Glutamatergic neuron (in vitro differentiated cells): Measurements from ENCODE around the gene ZBTB7C. TPM values are rescaled to one million over a fixed set of nuclear protein-coding genes. Genes with fewer than 3 reads are reported as not detected.

Experiments
- DNase-seq: peaks from one replicate; pipeline ENCODE4 v3.0.0; 2022
- H3K27ac Mint-ChIP-seq: one replicate; pipeline ENCODE4 v1.8.0; 2020; ENCODE audit warnings: mild to moderate bottlenecking, mixed read lengths, inconsistent platforms; ENCODE audit not compliant: unreplicated experiment
- H3K27me3 Mint-ChIP-seq: one replicate; pipeline ENCODE4 v1.8.0; 2020; ENCODE audit warnings: mild to moderate bottlenecking, moderate library complexity, mixed read lengths, inconsistent platforms; ENCODE audit not compliant: unreplicated experiment
- H3K36me3 Mint-ChIP-seq: one replicate; pipeline ENCODE4 v1.8.0; 2020; ENCODE audit warnings: mild to moderate bottlenecking, mixed read lengths, inconsistent platforms; ENCODE audit not compliant: unreplicated experiment
- H3K4me1 Mint-ChIP-seq: one replicate; pipeline ENCODE4 v1.8.0; 2020; ENCODE audit warnings: mild to moderate bottlenecking, low read depth, mixed read lengths, inconsistent platforms; ENCODE audit not compliant: unreplicated experiment
- H3K4me3 Mint-ChIP-seq: one replicate; pipeline ENCODE4 v1.8.0; 2020; ENCODE audit warnings: mild to moderate bottlenecking, mixed read lengths, inconsistent platforms; ENCODE audit not compliant: unreplicated experiment
- H3K9me3 Mint-ChIP-seq: one replicate; pipeline ENCODE4 v1.8.0; 2020; ENCODE audit warnings: mild to moderate bottlenecking, moderate library complexity, mixed read lengths, inconsistent platforms; ENCODE audit not compliant: unreplicated experiment
- CTCF ChIP-seq: fragments of 200-600 bp; sonication (generic); IDR thresholded peaks from one replicate; pipeline ENCODE4 v1.5.0; 2021; ENCODE audit not compliant: partially characterized antibody, unreplicated experiment
- total RNA-seq: library from RNA; stranded (reverse); fragmentation: NEBNext Ultra II Directional; extraction: Animal tissue kit (Norgen Biotek cat#: 25700); gene quantifications from one replicate; pipeline ENCODE4 v1.2.1, GENCODE V29; 2021; ENCODE audit not compliant: unreplicated experiment

The ZBTB7C gene
- total RNA-seq, 1 donor from 2014 or later = 10.6 TPM

DNA sequence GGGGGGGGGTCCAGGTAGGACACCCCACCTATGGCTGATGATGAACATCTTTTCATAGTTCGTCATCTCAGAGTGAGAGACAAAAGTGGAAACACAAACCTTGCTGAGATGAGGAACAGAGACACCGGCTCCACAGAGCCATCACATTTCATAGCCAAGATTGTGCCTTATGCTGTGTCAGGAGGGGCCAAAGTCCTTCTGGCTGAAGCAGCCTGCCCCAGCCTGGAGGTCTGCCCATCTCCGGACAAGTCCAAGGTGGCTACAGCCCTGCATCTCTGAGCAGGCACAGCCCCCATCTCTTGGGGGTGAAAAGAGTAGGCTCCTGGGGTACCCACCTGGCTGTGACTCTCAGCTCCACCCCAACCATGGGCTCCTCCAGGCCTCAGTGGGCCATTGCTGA lies 70.3 kb downstream of the ZBTB7C start:
- DNase-seq = no peak
- Mint-ChIP-seq H3K4me3 (no peak overlapping the region), H3K27me3 (no peaks in the 10 kb centered on the region), H3K4me1 (peaks cover 30% of the 10 kb centered on the region), H3K36me3 (no peaks in the 10 kb centered on the region), H3K9me3 (peaks cover 2% of the 10 kb centered on the region), H3K27ac (no peak overlapping the region)
- TF ChIP-seq CTCF = no peak

DNA sequence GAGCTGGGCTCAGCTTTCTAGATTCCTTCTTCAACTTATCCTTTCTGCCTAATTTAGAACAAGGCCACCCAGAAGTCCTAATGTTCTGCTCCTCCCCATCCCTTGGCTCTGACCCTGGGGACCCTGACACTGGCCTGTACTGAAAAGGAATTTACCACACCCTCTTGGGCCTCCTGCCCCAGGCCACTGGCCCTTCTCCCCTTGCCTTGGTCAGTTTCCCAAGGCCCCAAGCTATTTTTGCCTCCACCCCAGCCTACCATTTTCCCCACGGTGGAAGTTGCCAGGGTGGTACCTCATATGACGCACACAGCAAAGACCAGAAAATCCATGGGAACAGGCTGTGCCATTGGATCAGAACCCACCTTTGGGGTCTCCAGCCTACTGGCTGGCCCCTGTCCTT lies 72.1 kb downstream of the ZBTB7C start:
- Mint-ChIP-seq H3K27me3 (no peaks in the 10 kb centered on the region), H3K36me3 (no peaks in the 10 kb centered on the region), H3K4me1 (peaks cover 31% of the 10 kb centered on the region), H3K27ac (no peak overlapping the region), H3K4me3 (no peak overlapping the region), H3K9me3 (peaks cover 2% of the 10 kb centered on the region)
- TF ChIP-seq CTCF = no peak
- no peak for DNase-seq

GRCh38 chr18:48336332-48336731 lies 72.9 kb downstream of the ZBTB7C start:
- Mint-ChIP-seq H3K27me3 (no peaks in the 10 kb centered on the region), H3K36me3 (peaks cover under 1% of the 10 kb centered on the region), H3K27ac (no peak overlapping the region)

GRCh38 chr18:48335829-48336228 lies 73.4 kb downstream of the ZBTB7C start:
- no peak overlapping the region for H3K27ac Mint-ChIP-seq
- no peak for DNase-seq

More at GRCh38 chr18:48336332-48336731, 72.9 kb downstream of the ZBTB7C start:
- DNase-seq = no peak
- no peak for TF ChIP-seq CTCF
- Mint-ChIP-seq H3K4me3 (no peak overlapping the region), H3K4me1 (peaks cover 27% of the 10 kb centered on the region), H3K9me3 (peaks cover 3% of the 10 kb centered on the region)

GRCh38 chr18:48334845-48335244 lies 74.3 kb downstream of the ZBTB7C start:
- peaks cover 18% of the 10 kb centered on the region for H3K4me1 Mint-ChIP-seq
- peaks cover 4% of the 10 kb centered on the region for H3K36me3 Mint-ChIP-seq
- DNase-seq = no peak
- TF ChIP-seq CTCF = no peak
- H3K9me3 Mint-ChIP-seq = peaks cover 3% of the 10 kb centered on the region
- peaks cover 2% of the 10 kb centered on the region for H3K27me3 Mint-ChIP-seq
- no peak overlapping the region for H3K27ac Mint-ChIP-seq
- no peak overlapping the region for H3K4me3 Mint-ChIP-seq

More at GRCh38 chr18:48335829-48336228, 73.4 kb downstream of the ZBTB7C start:
- Mint-ChIP-seq H3K36me3 (peaks cover 4% of the 10 kb centered on the region), H3K27me3 (peaks cover 2% of the 10 kb centered on the region), H3K9me3 (peaks cover 3% of the 10 kb centered on the region), H3K4me3 (no peak overlapping the region), H3K4me1 (peaks cover 25% of the 10 kb centered on the region)
- no peak for TF ChIP-seq CTCF
